Thyroid gland (tissue), 4 donors: ENCODE data around the gene HMCES. TPM values are rescaled to one million over a fixed set of nuclear protein-coding genes. Genes with fewer than 3 reads are reported as not detected.

Source experiments
- DNase-seq, 2 donors: peaks; one replicate each; pipeline ENCODE4 v3.0.0-alpha.2; 2019
- H3K27ac ChIP-seq, 3 donors: fragments of 200-600 bp; sonication (generic); 1 replicate in 2 of 3; 2 replicates in 1 of 3; pipeline ENCODE4 v1.5.1; 2016 to 2019; ENCODE audit warnings: mild to moderate bottlenecking in 1 of 3, moderate library complexity in 1 of 3
- H3K27me3 ChIP-seq: fragments of 200-600 bp; sonication (generic); one replicate; pipeline ENCODE4 v1.5.1; 2019
- H3K36me3 ChIP-seq, 2 donors: fragments of 200-600 bp; sonication (generic); one replicate each; pipeline ENCODE4 v1.5.1; 2016 to 2019
- H3K4me1 ChIP-seq, 2 donors: fragments of 200-600 bp; sonication (generic); one replicate each; pipeline ENCODE4 v1.5.1; 2017 to 2019
- H3K4me3 ChIP-seq, 3 donors: fragments of 200-600 bp; sonication (generic); replicated peaks in 1 of 3; 1 replicate in 2 of 3; 2 replicates in 1 of 3; pipeline ENCODE4 v1.5.1; 2016; ENCODE audit warnings: mild to moderate bottlenecking in 1 of 3
- H3K9me3 ChIP-seq: fragments of 200-600 bp; sonication (generic); one replicate; pipeline ENCODE4 v1.5.1; 2017
- POLR2A ChIP-seq, 2 donors: fragments of 450-650 bp; IDR thresholded peaks; one replicate each; pipeline ENCODE4 v1.6.1; 2017; ENCODE audit warnings: antibody characterized with exemption in 2 of 2, mild to moderate bottlenecking in 2 of 2, moderate library complexity in 1 of 2
- WGBS, 2 donors: methylation state at CpG; one replicate each; pipeline ENCODE4 v1.1.5; 2017; 5-methylcytosine and 5-hydroxymethylcytosine counted together
- intact Hi-C: fragments of 100-400 bp; cut with DNase I; formaldehyde crosslinking; loops from one replicate; pipeline ENCODE4 v1.15.1; 2023
- total RNA-seq, 4 donors: library from RNA; depleted of rRNA; stranded (reverse); fragments of >200 nt; gene quantifications; one replicate each; pipeline ENCODE4 v1.2.3, GENCODE V29; 2016
- TF ChIP-seq, protein P1 (sequence below), 6 experiments: fragments of 200-600 bp in 3 of 6; fragments of 450-650 bp in 3 of 6; sonication (generic) in 3 of 6; IDR thresholded peaks; one replicate each; pipeline ENCODE4 v1.5.1; 2016 to 2019; ENCODE audit warnings: antibody characterized with exemption in 6 of 6, mild to moderate bottlenecking in 2 of 6, inconsistent platforms in 1 of 6, moderate library complexity in 1 of 6

Gene HMCES
- total RNA-seq, 4 donors from 2014 or later, result 23.7 to 30.9 (median 26.0) TPM

DNA sequence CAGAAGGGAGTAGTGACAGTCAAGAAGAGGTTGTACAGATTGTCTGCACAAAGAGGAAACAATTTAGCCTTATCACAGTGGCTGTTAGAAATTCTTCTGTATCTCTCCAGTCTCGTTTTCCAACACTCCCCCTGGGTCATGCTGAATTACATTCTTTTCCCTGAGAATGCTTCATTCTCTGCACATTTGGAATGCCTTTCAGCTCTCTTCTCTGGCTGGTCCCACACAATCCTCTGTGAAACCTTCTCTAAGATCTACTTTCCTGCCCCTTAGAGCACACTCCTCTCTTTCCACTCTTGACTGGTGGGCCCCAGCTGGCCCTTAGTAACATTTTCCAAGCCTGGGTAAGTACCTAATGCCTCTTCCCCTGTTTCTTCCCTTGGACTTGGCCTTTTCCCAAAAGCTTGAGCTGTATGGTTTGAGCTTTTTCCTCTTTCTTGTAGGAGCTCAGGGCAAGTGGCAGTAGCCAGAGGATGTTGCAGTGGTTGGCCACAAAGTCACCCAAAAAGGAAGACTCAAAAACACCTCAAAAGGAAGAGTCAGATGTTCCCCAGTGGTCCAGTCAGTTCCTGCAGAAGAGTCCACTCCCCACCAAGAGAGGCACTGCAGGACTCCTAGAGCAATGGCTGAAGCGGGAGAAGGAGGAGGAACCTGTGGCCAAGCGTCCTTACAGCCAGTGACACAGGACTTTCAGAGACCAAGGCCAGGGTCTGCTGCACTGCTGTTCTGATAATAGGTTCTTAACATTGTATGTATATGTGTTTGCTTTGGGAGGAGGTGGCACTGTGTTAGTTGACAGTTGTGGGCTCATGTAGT, 25.7 kb downstream of the HMCES start:
- peaks cover 0 to 9% of the 10 kb centered on the region in 2 donors for H3K4me1 ChIP-seq
- 80 to 81% methylated on average over 3 of the region's 3 CpGs for WGBS, 2 donors
- peaks cover 6 to 16% of the 10 kb centered on the region in 2 donors for H3K36me3 ChIP-seq
- H3K4me3 ChIP-seq, result no peak overlapping the region
- H3K9me3 ChIP-seq, result no peaks in the 10 kb centered on the region
- intact Hi-C loops, result no loop called here
- no peak for DNase-seq
- TF ChIP-seq, protein P1, sequence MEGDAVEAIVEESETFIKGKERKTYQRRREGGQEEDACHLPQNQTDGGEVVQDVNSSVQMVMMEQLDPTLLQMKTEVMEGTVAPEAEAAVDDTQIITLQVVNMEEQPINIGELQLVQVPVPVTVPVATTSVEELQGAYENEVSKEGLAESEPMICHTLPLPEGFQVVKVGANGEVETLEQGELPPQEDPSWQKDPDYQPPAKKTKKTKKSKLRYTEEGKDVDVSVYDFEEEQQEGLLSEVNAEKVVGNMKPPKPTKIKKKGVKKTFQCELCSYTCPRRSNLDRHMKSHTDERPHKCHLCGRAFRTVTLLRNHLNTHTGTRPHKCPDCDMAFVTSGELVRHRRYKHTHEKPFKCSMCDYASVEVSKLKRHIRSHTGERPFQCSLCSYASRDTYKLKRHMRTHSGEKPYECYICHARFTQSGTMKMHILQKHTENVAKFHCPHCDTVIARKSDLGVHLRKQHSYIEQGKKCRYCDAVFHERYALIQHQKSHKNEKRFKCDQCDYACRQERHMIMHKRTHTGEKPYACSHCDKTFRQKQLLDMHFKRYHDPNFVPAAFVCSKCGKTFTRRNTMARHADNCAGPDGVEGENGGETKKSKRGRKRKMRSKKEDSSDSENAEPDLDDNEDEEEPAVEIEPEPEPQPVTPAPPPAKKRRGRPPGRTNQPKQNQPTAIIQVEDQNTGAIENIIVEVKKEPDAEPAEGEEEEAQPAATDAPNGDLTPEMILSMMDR (IDR thresholded peaks at IDR 0.05), result no peak
- no peak for TF ChIP-seq POLR2A (IDR thresholded peaks at IDR 0.05)
- peak overlapping the region in 1 of 3 donors; percentile 87 for H3K27ac ChIP-seq
- no peaks in the 10 kb centered on the region for H3K27me3 ChIP-seq

DNA sequence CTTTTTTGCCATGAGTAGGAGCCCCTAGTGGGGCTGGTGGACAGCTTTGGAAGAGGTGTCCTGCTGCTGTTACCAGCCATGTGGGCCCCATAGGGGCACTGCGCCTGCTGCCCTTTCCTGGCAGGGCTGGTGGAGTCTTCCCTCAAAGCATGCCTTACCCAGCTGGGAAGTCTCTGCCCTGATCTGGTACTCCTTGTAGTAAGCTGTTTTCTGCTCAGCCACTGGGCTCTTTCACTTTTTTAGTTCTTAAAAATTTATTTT, 26.2 kb downstream of the HMCES start:
- peaks cover 6 to 16% of the 10 kb centered on the region in 2 donors for H3K36me3 ChIP-seq
- no peak for DNase-seq
- H3K4me1 ChIP-seq, result peaks cover 1 to 9% of the 10 kb centered on the region in 2 donors
- H3K4me3 ChIP-seq, result no peak overlapping the region
- no peaks in the 10 kb centered on the region for H3K9me3 ChIP-seq
- peak overlapping the region in 2 of 3 donors; percentile 74 to 87 for H3K27ac ChIP-seq
- intact Hi-C loops, result no loop called here
- no peaks in the 10 kb centered on the region for H3K27me3 ChIP-seq
- 100% methylated on average over 1 of the region's 1 CpG for WGBS, 2 donors
- TF ChIP-seq, protein P1 (IDR thresholded peaks at IDR 0.05), result no peak
- TF ChIP-seq POLR2A (IDR thresholded peaks at IDR 0.05), result no peak

DNA sequence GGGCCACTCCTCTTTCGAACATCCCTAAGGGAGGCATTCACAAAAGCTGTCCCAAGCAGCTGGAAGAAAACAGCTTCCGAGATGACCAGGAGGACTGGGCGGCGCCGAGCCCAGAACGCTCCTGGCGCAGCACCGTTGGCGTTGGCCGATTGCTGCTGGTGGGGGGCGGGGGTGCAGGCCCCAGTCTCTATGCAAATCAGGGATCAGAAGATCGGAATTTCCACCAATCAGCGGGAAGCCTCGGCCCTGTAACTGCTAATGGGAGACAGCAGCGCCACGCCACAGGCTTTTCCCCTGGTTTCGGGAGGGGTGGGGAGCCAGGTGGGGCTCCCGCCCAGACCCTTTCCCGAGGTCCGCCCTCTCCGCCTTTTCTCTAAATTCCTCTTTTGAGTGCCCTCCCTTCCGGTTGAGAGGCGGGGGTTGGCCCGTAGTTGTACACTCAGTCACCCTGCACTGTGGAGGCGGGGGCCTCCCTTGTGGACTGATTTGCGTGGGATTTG, 27.0 kb downstream of the HMCES start:
- Histone ChIP-seq H3K27ac (peak overlapping the region; percentile 73 to 87 (median 74)), H3K36me3 (peaks cover 6 to 13% of the 10 kb centered on the region in 2 donors), H3K27me3 (no peaks in the 10 kb centered on the region), H3K4me1 (peaks cover 9% of the 10 kb centered on the region in 2 donors), H3K4me3 (no peak overlapping the region), H3K9me3 (no peaks in the 10 kb centered on the region)
- DNase-seq, result peak; percentile 98 to 99
- intact Hi-C loops, result no loop called here
- 11 to 31% methylated on average over 14 to 26 of the region's 26 CpGs for WGBS, 2 donors
- peak in 1 of 2 donors; percentile 81 for TF ChIP-seq POLR2A (IDR thresholded peaks at IDR 0.05)
- TF ChIP-seq, protein P1 (IDR thresholded peaks at IDR 0.05), result no peak

DNA sequence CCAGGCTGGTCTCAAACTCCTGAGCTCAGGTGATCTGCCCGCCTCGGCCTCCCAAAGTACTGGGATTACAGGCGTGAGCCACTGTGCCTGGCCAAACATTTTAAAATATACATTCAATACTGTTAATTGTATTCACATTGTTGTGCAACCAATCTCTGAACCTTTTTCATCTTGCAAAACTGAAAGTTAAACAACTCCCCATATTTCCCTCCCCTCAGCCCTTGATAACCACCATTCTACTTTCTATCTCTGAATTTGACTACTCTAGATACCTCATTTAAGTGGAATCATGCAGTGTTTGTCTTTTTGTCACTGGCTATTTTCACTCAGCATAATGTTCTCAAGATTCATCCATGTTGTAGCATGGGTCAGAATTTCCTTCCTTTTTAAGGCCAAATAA, 30.0 kb downstream of the HMCES start:
- no peak overlapping the region for H3K4me3 ChIP-seq
- TF ChIP-seq, protein P1 (IDR thresholded peaks at IDR 0.05), result no peak
- TF ChIP-seq POLR2A (IDR thresholded peaks at IDR 0.05), result no peak
- no peaks in the 10 kb centered on the region for H3K36me3 ChIP-seq
- WGBS, 2 donors, result 98% methylated on average over 3 of the region's 3 CpGs
- intact Hi-C loops, result no loop called here
- H3K27ac ChIP-seq, result no peak overlapping the region
- no peaks in the 10 kb centered on the region for H3K27me3 ChIP-seq
- DNase-seq, result no peak
- peaks cover 9 to 13% of the 10 kb centered on the region in 2 donors for H3K4me1 ChIP-seq
- H3K9me3 ChIP-seq, result no peaks in the 10 kb centered on the region
